ENCODE measurements around the gene PDE6H. TPM values are rescaled to one million over a fixed set of nuclear protein-coding genes. Genes with fewer than 3 reads are reported as not detected.
A peak's percentile ranks its signal among the peaks of the same experiment; 100 is the strongest.

PDE6H gene
- polyA plus RNA-seq, 1 donor (not counting 4 experiments of a cell fraction or from before 2014, with no cell fraction given): not detected

- H3K27me3 ChIP-seq (ENCODE audit: control insufficient read depth, extremely low read depth, insufficient read depth, low read length): no peaks in the 10 kb centered on the region
- no peaks in the 10 kb centered on the region for H3K36me3 ChIP-seq (ENCODE audit: control insufficient read depth in 2 of 2, extremely low read depth in 1 of 2, insufficient read depth in 2 of 2, low read length in 2 of 2)
- no peak for TF ChIP-seq EZH2 (IDR thresholded peaks at IDR 0.05; ENCODE audit: low read length)
- TF ChIP-seq, protein P1, sequence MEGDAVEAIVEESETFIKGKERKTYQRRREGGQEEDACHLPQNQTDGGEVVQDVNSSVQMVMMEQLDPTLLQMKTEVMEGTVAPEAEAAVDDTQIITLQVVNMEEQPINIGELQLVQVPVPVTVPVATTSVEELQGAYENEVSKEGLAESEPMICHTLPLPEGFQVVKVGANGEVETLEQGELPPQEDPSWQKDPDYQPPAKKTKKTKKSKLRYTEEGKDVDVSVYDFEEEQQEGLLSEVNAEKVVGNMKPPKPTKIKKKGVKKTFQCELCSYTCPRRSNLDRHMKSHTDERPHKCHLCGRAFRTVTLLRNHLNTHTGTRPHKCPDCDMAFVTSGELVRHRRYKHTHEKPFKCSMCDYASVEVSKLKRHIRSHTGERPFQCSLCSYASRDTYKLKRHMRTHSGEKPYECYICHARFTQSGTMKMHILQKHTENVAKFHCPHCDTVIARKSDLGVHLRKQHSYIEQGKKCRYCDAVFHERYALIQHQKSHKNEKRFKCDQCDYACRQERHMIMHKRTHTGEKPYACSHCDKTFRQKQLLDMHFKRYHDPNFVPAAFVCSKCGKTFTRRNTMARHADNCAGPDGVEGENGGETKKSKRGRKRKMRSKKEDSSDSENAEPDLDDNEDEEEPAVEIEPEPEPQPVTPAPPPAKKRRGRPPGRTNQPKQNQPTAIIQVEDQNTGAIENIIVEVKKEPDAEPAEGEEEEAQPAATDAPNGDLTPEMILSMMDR (optimal IDR thresholded peaks at IDR 0.05 in 1 of 3, IDR thresholded peaks at IDR 0.05 in 1 of 3, conservative IDR thresholded peaks at IDR 0.05 in 1 of 3; ENCODE audit: extremely low read depth in 1 of 3, insufficient read depth in 2 of 3, low read length in 3 of 3): no peak
- no peaks in the 10 kb centered on the region for H3K9me1 ChIP-seq (ENCODE audit: control insufficient read depth, extremely low read depth, insufficient read depth, low read length)
- DNase-seq (ENCODE audit: low read depth, low spot score) (no peak), FAIRE-seq (no peak)
- H3K9ac ChIP-seq (ENCODE audit: control insufficient read depth, extremely low read depth, insufficient read depth, low read length): no peak overlapping the region
- H3K79me2 ChIP-seq (ENCODE audit: control insufficient read depth, insufficient read depth, low read length): no peaks in the 10 kb centered on the region
- H2AFZ ChIP-seq (ENCODE audit: control insufficient read depth, low read length): no peak overlapping the region
- no peak overlapping the region for H3K4me3 ChIP-seq (ENCODE audit: control insufficient read depth in 2 of 3, extremely low read depth in 1 of 3, insufficient read depth in 2 of 3, low read depth in 1 of 3, low read length in 3 of 3)
- no peak overlapping the region for H3K27ac ChIP-seq (ENCODE audit: control insufficient read depth, insufficient read depth, low read length)
- H3K9me3 ChIP-seq (ENCODE audit: control insufficient read depth, low read depth, low read length): no peaks in the 10 kb centered on the region
- H3K4me1 ChIP-seq (ENCODE audit: control insufficient read depth, extremely low read depth, insufficient read depth, low read length): no peaks in the 10 kb centered on the region
- H4K20me1 ChIP-seq (ENCODE audit: control insufficient read depth, extremely low read depth, insufficient read depth, low read length): no peaks in the 10 kb centered on the region
- H3K4me2 ChIP-seq (ENCODE audit: control insufficient read depth, extremely low read depth, insufficient read depth, low read depth, low read length): no peak overlapping the region
- dilution Hi-C loops (cut with MboI; ENCODE audit: extremely low pct_ligation_motif_present, low sequenced_read_pairs): no loop called here
Measured at GRCh38 chr12:14984766-14985285, 12.0 kb downstream of the PDE6H start.

- no peaks in the 10 kb centered on the region for H4K20me1 ChIP-seq (ENCODE audit: control insufficient read depth, extremely low read depth, insufficient read depth, low read length)
- no peaks in the 10 kb centered on the region for H3K36me3 ChIP-seq (ENCODE audit: control insufficient read depth in 2 of 2, extremely low read depth in 1 of 2, insufficient read depth in 2 of 2, low read length in 2 of 2)
- no peaks in the 10 kb centered on the region for H3K9me3 ChIP-seq (ENCODE audit: control insufficient read depth, low read depth, low read length)
- no peak for TF ChIP-seq EZH2 (IDR thresholded peaks at IDR 0.05; ENCODE audit: low read length)
- TF ChIP-seq, protein P1 (optimal IDR thresholded peaks at IDR 0.05 in 1 of 3, IDR thresholded peaks at IDR 0.05 in 1 of 3, conservative IDR thresholded peaks at IDR 0.05 in 1 of 3; ENCODE audit: extremely low read depth in 1 of 3, insufficient read depth in 2 of 3, low read length in 3 of 3): no peak
- H3K4me1 ChIP-seq (ENCODE audit: control insufficient read depth, extremely low read depth, insufficient read depth, low read length): no peaks in the 10 kb centered on the region
- H3K4me2 ChIP-seq (ENCODE audit: control insufficient read depth, extremely low read depth, insufficient read depth, low read depth, low read length): no peak overlapping the region
- H3K9me1 ChIP-seq (ENCODE audit: control insufficient read depth, extremely low read depth, insufficient read depth, low read length): no peaks in the 10 kb centered on the region
- H3K9ac ChIP-seq (ENCODE audit: control insufficient read depth, extremely low read depth, insufficient read depth, low read length): no peak overlapping the region
- no peaks in the 10 kb centered on the region for H3K79me2 ChIP-seq (ENCODE audit: control insufficient read depth, insufficient read depth, low read length)
- dilution Hi-C loops (cut with MboI; ENCODE audit: extremely low pct_ligation_motif_present, low sequenced_read_pairs): no loop called here
- FAIRE-seq (peak; percentile 34), DNase-seq (ENCODE audit: low read depth, low spot score) (no peak)
- no peak overlapping the region for H2AFZ ChIP-seq (ENCODE audit: control insufficient read depth, low read length)
- no peaks in the 10 kb centered on the region for H3K27me3 ChIP-seq (ENCODE audit: control insufficient read depth, extremely low read depth, insufficient read depth, low read length)
- H3K27ac ChIP-seq (ENCODE audit: control insufficient read depth, insufficient read depth, low read length): no peak overlapping the region
- no peak overlapping the region for H3K4me3 ChIP-seq (ENCODE audit: control insufficient read depth in 2 of 3, extremely low read depth in 1 of 3, insufficient read depth in 2 of 3, low read depth in 1 of 3, low read length in 3 of 3)
Measured at GRCh38 chr12:14986449-14986848, 13.6 kb downstream of the PDE6H start.

Measured in keratinocyte (primary cell).